ENCODE data around the gene SPTB. TPM values are rescaled to one million over a fixed set of nuclear protein-coding genes. Genes with fewer than 3 reads are reported as not detected.

The SPTB gene
- total and polyA plus RNA-seq, 5 experiments from 2014 or later, result 0.14 TPM; not detected in 4

GRCh38 chr14:64790478-64790877, 89.2 kb downstream of the SPTB start:
- Mint-ChIP-seq H3K27me3 (no peaks in the 10 kb centered on the region), H3K36me3 (no peaks in the 10 kb centered on the region), H3K27ac (no peak overlapping the region), H3K9me3 (no peaks in the 10 kb centered on the region), H3K4me3 (no peak overlapping the region), H3K4me1 (no peaks in the 10 kb centered on the region)
- DNase-seq (peak in 1 of 10 donors; percentile 46), ATAC-seq (no peak)
- POLR2A ChIA-PET, result no interaction called here

- H3K9me3 Mint-ChIP-seq, result no peaks in the 10 kb centered on the region
- H3K27me3 Mint-ChIP-seq, result no peaks in the 10 kb centered on the region
- no peak overlapping the region for H3K4me3 Mint-ChIP-seq
- POLR2A ChIA-PET, result no interaction called here
- no peaks in the 10 kb centered on the region for H3K4me1 Mint-ChIP-seq
- DNase-seq (peak in 1 of 10 donors; percentile 18), ATAC-seq (no peak)
- no peak overlapping the region for H3K27ac Mint-ChIP-seq
- no peaks in the 10 kb centered on the region for H3K36me3 Mint-ChIP-seq
Measured at GRCh38 chr14:64789696-64790095, 90.0 kb downstream of the SPTB start.

- no peak overlapping the region for H3K4me3 Mint-ChIP-seq
- POLR2A ChIA-PET, result no interaction called here
- H3K36me3 Mint-ChIP-seq, result no peaks in the 10 kb centered on the region
- H3K9me3 Mint-ChIP-seq, result no peaks in the 10 kb centered on the region
- ATAC-seq (no peak), DNase-seq (peak in 1 of 10 donors; percentile 54)
- H3K27ac Mint-ChIP-seq, result no peak overlapping the region
- no peaks in the 10 kb centered on the region for H3K27me3 Mint-ChIP-seq
- no peaks in the 10 kb centered on the region for H3K4me1 Mint-ChIP-seq
Measured at GRCh38 chr14:64788706-64789105, 91.0 kb downstream of the SPTB start.

GRCh38 chr14:64787619-64788018, 92.1 kb downstream of the SPTB start:
- Mint-ChIP-seq H3K36me3 (no peaks in the 10 kb centered on the region), H3K4me3 (no peak overlapping the region), H3K4me1 (no peaks in the 10 kb centered on the region), H3K27me3 (no peaks in the 10 kb centered on the region), H3K9me3 (no peaks in the 10 kb centered on the region), H3K27ac (no peak overlapping the region)
- DNase-seq (no peak), ATAC-seq (no peak)
- POLR2A ChIA-PET, result no interaction called here

- peak in 1 of 10 donors; percentile 57 for DNase-seq
- H3K4me3 Mint-ChIP-seq, result no peak overlapping the region
- no peak for ATAC-seq
- no peaks in the 10 kb centered on the region for H3K36me3 Mint-ChIP-seq
- no peak overlapping the region for H3K27ac Mint-ChIP-seq
- H3K27me3 Mint-ChIP-seq, result no peaks in the 10 kb centered on the region
- POLR2A ChIA-PET, result no interaction called here
- H3K9me3 Mint-ChIP-seq, result no peaks in the 10 kb centered on the region
- no peaks in the 10 kb centered on the region for H3K4me1 Mint-ChIP-seq
Measured at GRCh38 chr14:64786296-64787149, 93.2 kb downstream of the SPTB start.

GRCh38 chr14:64784006-64784405, 95.7 kb downstream of the SPTB start:
- POLR2A ChIA-PET, result no interaction called here
- ATAC-seq (no peak), DNase-seq (no peak)
- Mint-ChIP-seq H3K36me3 (no peaks in the 10 kb centered on the region), H3K4me3 (no peak overlapping the region), H3K27ac (no peak overlapping the region), H3K27me3 (no peaks in the 10 kb centered on the region), H3K4me1 (no peaks in the 10 kb centered on the region), H3K9me3 (no peaks in the 10 kb centered on the region)

- peak in 1 of 10 donors; percentile 46 for DNase-seq
- Mint-ChIP-seq H3K27ac (peak overlapping the region in 1 of 10 donors; percentile 6), H3K4me3 (no peak overlapping the region), H3K36me3 (no peaks in the 10 kb centered on the region), H3K4me1 (no peaks in the 10 kb centered on the region), H3K9me3 (no peaks in the 10 kb centered on the region), H3K27me3 (no peaks in the 10 kb centered on the region)
- no peak for ATAC-seq
- POLR2A ChIA-PET, result no interaction called here
Measured at GRCh38 chr14:64782196-64782595, 97.5 kb downstream of the SPTB start.

- POLR2A ChIA-PET, result no interaction called here
- no peak overlapping the region for H3K4me3 Mint-ChIP-seq
- ATAC-seq (no peak), DNase-seq (peak in 1 of 10 donors; percentile 30)
- H3K4me1 Mint-ChIP-seq, result peaks cover 0 to 3% (median 0%) of the 10 kb centered on the region in 4 donors
- no peaks in the 10 kb centered on the region for H3K9me3 Mint-ChIP-seq
- no peak overlapping the region for H3K27ac Mint-ChIP-seq
- no peaks in the 10 kb centered on the region for H3K27me3 Mint-ChIP-seq
- H3K36me3 Mint-ChIP-seq, result no peaks in the 10 kb centered on the region
Measured at GRCh38 chr14:64779472-64779871, 100.2 kb downstream of the SPTB start.

- H3K4me3 Mint-ChIP-seq, result no peak overlapping the region
- ATAC-seq (no peak), DNase-seq (no peak)
- H3K27ac Mint-ChIP-seq, result no peak overlapping the region
- POLR2A ChIA-PET, result no interaction called here
- peaks cover 0 to 3% (median 0%) of the 10 kb centered on the region in 4 donors for H3K4me1 Mint-ChIP-seq
- no peaks in the 10 kb centered on the region for H3K9me3 Mint-ChIP-seq
- H3K27me3 Mint-ChIP-seq, result peaks cover 0 to 2% (median 0%) of the 10 kb centered on the region in 5 donors
- H3K36me3 Mint-ChIP-seq, result no peaks in the 10 kb centered on the region
Measured at GRCh38 chr14:64778104-64778754, 101.5 kb downstream of the SPTB start.

GRCh38 chr14:64777461-64777860, 102.2 kb downstream of the SPTB start:
- ATAC-seq, result no peak
- no peak overlapping the region for H3K27ac Mint-ChIP-seq
- peaks cover 0 to 3% (median 0%) of the 10 kb centered on the region in 5 donors for H3K27me3 Mint-ChIP-seq
- no peaks in the 10 kb centered on the region for H3K9me3 Mint-ChIP-seq
- no peaks in the 10 kb centered on the region for H3K36me3 Mint-ChIP-seq
- H3K4me1 Mint-ChIP-seq, result peaks cover 0 to 3% (median 0%) of the 10 kb centered on the region in 4 donors
- peak in 1 of 10 donors; percentile 8 for DNase-seq
- H3K4me3 Mint-ChIP-seq, result no peak overlapping the region
- POLR2A ChIA-PET, result no interaction called here

GRCh38 chr14:64775081-64775777, 104.5 kb downstream of the SPTB start:
- Mint-ChIP-seq H3K4me1 (peaks cover 3 to 8% (median 6%) of the 10 kb centered on the region in 4 donors), H3K27ac (no peak overlapping the region), H3K36me3 (no peaks in the 10 kb centered on the region), H3K4me3 (no peak overlapping the region), H3K9me3 (no peaks in the 10 kb centered on the region), H3K27me3 (peaks cover 0 to 3% (median 0%) of the 10 kb centered on the region in 5 donors)
- DNase-seq, result no peak
- ATAC-seq, result no peak
- POLR2A ChIA-PET, result no interaction called here

GRCh38 chr14:64774272-64774671, 105.4 kb downstream of the SPTB start:
- POLR2A ChIA-PET, result no interaction called here
- Mint-ChIP-seq H3K36me3 (no peaks in the 10 kb centered on the region), H3K9me3 (no peaks in the 10 kb centered on the region), H3K27me3 (peaks cover 0 to 3% (median 0%) of the 10 kb centered on the region in 5 donors), H3K4me1 (peaks cover 3 to 8% (median 6%) of the 10 kb centered on the region in 4 donors), H3K27ac (no peak overlapping the region), H3K4me3 (no peak overlapping the region)
- DNase-seq, result no peak
- ATAC-seq, result no peak

GRCh38 chr14:64773577-64773976, 106.1 kb downstream of the SPTB start:
- ATAC-seq (no peak), DNase-seq (no peak)
- H3K27me3 Mint-ChIP-seq, result peaks cover 0 to 3% (median 0%) of the 10 kb centered on the region in 5 donors
- H3K9me3 Mint-ChIP-seq, result no peaks in the 10 kb centered on the region
- H3K4me1 Mint-ChIP-seq, result peaks cover 3 to 8% (median 6%) of the 10 kb centered on the region in 4 donors
- POLR2A ChIA-PET, result no interaction called here
- H3K36me3 Mint-ChIP-seq, result no peaks in the 10 kb centered on the region
- no peak overlapping the region for H3K4me3 Mint-ChIP-seq
- H3K27ac Mint-ChIP-seq, result no peak overlapping the region

Measured in naive thymus-derived CD8-positive, alpha-beta T cell (primary cell).